CD4-positive, alpha-beta T cell (primary cell): ENCODE data around the gene NLRP14. TPM values are rescaled to one million over a fixed set of nuclear protein-coding genes. Genes with fewer than 3 reads are reported as not detected.
A peak's percentile ranks its signal among the peaks of the same experiment; 100 is the strongest.

Experiments used
- ATAC-seq: fragments of 200-7000 bp; cut with Tn5 transposase; one replicate; pipeline ENCODE4 v1.10.0; 2022; ENCODE audit warnings: mild to moderate bottlenecking; ENCODE audit not compliant: poor library complexity
- CTCF ChIA-PET: fragments of 350-600 bp; sonication (Branson Sonifier 250); formaldehyde crosslinking; loops from one replicate; lab custom pipeline; 2021; ENCODE audit warnings: antibody characterized with exemption, inconsistent platforms; lab: Charles Lee
- POLR2A ChIA-PET: fragments of 350-600 bp; sonication (Branson Sonifier 250); formaldehyde crosslinking; loops from one replicate; lab custom pipeline; 2021; ENCODE audit warnings: antibody characterized with exemption, inconsistent platforms; lab: Charles Lee
- DNase-seq, 14 experiments: peaks; one replicate each; pipeline ENCODE4 v3.0.0-alpha.2; 2013 to 2020; ENCODE audit warnings: mixed read lengths in 2 of 14
- H3K27ac ChIP-seq, 2 donors: one replicate each; pipeline versions ENCODE4 v1.5.1 to v1.7.0; 2013; ENCODE audit warnings: low read length in 2 of 2, low read depth in 1 of 2, mild to moderate bottlenecking in 1 of 2
- H3K27me3 ChIP-seq, 2 experiments: 1 replicate in 1 of 2; 2 replicates in 1 of 2; pipeline versions ENCODE4 v1.6.1 to v1.7.0; 2013; ENCODE audit warnings: low read length in 2 of 2, control low read depth in 1 of 2, mild to moderate bottlenecking in 1 of 2, moderate library complexity in 1 of 2; ENCODE audit not compliant: insufficient read depth in 2 of 2, control insufficient read depth in 1 of 2
- H3K36me3 ChIP-seq: one replicate; pipeline ENCODE4 v1.6.1; 2013; ENCODE audit warnings: low read length, control low read depth; ENCODE audit not compliant: insufficient read depth
- H3K4me1 ChIP-seq: one replicate; pipeline ENCODE4 v1.6.1; 2013; ENCODE audit warnings: low read length, control low read depth; ENCODE audit not compliant: insufficient read depth
- H3K4me3 ChIP-seq: one replicate; pipeline ENCODE4 v1.5.1; 2013; ENCODE audit warnings: mild to moderate bottlenecking, low read length, moderate library complexity
- H3K9me3 ChIP-seq, 2 experiments: 1 replicate in 1 of 2; 2 replicates in 1 of 2; pipeline versions ENCODE4 v1.6.1 to v1.7.0; 2013; ENCODE audit warnings: low read length in 2 of 2, mild to moderate bottlenecking in 2 of 2, control low read depth in 1 of 2, moderate library complexity in 1 of 2; ENCODE audit not compliant: control insufficient read depth in 1 of 2, insufficient read depth in 1 of 2
- H3K27ac Mint-ChIP-seq: one replicate; pipeline ENCODE4 v1.8.0; 2020; ENCODE audit warnings: mixed read lengths
- H3K27me3 Mint-ChIP-seq: one replicate; pipeline ENCODE4 v1.8.0; 2021; ENCODE audit warnings: mixed read lengths
- H3K36me3 Mint-ChIP-seq: one replicate; pipeline ENCODE4 v1.8.0; 2021; ENCODE audit warnings: low read depth, mixed read lengths
- H3K4me1 Mint-ChIP-seq: one replicate; pipeline ENCODE4 v1.8.0; 2021; ENCODE audit warnings: low read depth, mixed read lengths
- H3K4me3 Mint-ChIP-seq: one replicate; pipeline ENCODE4 v1.8.0; 2020; ENCODE audit warnings: mild to moderate bottlenecking, mixed read lengths
- H3K9me3 Mint-ChIP-seq: one replicate; pipeline ENCODE4 v1.8.0; 2020; ENCODE audit warnings: mixed read lengths
- intact Hi-C, 2 experiments: fragments of 100-400 bp; cut with DNase I in 1 of 2; cut with micrococcal nuclease in 1 of 2; formaldehyde crosslinking; loops; one replicate each; pipeline versions ENCODE4 v1.15.1 to v1.9.0; 2023 to 2025; cut with DNase I, micrococcal nuclease
- total RNA-seq, 174 experiments: library from RNA in 2 of 174; stranded (reverse) in 2 of 174; gene quantifications; one replicate each; pipeline ENCODE4 v1.2.3 and lab custom pipeline; 2021 to 2026
- TF ChIP-seq, protein P1 (sequence below): fragments of 200-600 bp; IDR thresholded peaks from one replicate; pipeline ENCODE4 v1.8.0; 2022; ENCODE audit warnings: antibody characterized with exemption, mild to moderate bottlenecking

Gene NLRP14
- total RNA-seq, 2 experiments from 2014 or later: 0.05 TPM; not detected in 1

DNA sequence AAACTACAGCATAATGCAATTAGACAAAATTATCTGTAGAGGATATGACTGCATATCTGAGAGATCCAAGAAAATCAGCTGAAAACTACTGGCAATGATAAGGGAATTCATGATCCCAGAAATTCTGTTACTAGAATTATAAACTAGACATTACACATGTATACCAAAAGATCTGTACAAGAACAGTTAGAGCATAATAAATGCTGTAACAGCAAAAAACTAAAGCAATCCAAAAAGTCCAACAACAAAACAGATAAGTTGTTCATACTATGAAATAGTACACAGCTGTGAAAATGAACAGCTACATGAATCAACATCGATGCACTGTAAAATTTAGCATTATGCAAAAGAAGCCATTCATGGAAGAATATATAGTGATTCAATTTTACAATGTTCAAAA is 6.2 kb upstream of the NLRP14 start:
- ATAC-seq: no peak

DNA sequence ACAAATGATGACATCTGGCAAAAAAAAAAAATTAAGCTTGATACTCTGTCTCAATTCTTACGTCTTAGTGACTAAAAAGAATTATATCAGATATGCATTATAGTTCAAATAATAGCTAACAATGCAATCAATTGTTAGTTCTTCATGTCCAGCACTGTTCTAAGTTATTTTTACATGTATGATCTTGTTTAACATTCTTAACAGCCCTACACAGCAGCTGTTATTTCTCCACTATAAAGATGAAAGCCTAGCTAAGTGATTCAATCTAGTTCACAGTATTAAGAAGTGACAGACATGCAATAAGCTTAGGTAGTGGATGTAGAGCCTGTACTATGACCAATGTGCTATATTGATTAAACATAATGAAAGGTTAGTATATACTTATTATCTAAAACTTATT is 4.3 kb upstream of the NLRP14 start:
- ChIA-PET POLR2A (no interaction called here), CTCF (no interaction called here)
- peaks cover 10% of the 10 kb centered on the region for H3K4me1 ChIP-seq
- no peak overlapping the region for H3K27ac Mint-ChIP-seq
- TF ChIP-seq, protein P1, sequence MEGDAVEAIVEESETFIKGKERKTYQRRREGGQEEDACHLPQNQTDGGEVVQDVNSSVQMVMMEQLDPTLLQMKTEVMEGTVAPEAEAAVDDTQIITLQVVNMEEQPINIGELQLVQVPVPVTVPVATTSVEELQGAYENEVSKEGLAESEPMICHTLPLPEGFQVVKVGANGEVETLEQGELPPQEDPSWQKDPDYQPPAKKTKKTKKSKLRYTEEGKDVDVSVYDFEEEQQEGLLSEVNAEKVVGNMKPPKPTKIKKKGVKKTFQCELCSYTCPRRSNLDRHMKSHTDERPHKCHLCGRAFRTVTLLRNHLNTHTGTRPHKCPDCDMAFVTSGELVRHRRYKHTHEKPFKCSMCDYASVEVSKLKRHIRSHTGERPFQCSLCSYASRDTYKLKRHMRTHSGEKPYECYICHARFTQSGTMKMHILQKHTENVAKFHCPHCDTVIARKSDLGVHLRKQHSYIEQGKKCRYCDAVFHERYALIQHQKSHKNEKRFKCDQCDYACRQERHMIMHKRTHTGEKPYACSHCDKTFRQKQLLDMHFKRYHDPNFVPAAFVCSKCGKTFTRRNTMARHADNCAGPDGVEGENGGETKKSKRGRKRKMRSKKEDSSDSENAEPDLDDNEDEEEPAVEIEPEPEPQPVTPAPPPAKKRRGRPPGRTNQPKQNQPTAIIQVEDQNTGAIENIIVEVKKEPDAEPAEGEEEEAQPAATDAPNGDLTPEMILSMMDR: no peak
- H3K27ac ChIP-seq: no peak overlapping the region
- H3K27me3 Mint-ChIP-seq: peaks cover 26% of the 10 kb centered on the region
- H3K4me3 ChIP-seq: no peak overlapping the region
- H3K4me3 Mint-ChIP-seq: no peak overlapping the region
- no peaks in the 10 kb centered on the region for H3K9me3 Mint-ChIP-seq
- H3K36me3 Mint-ChIP-seq: no peaks in the 10 kb centered on the region
- no peak for DNase-seq
- H3K9me3 ChIP-seq: peaks cover 0 to 4% of the 10 kb centered on the region in 2 experiments
- H3K4me1 Mint-ChIP-seq: peaks cover 4% of the 10 kb centered on the region
- ATAC-seq: no peak
- peaks cover 23% of the 10 kb centered on the region in 2 experiments for H3K27me3 ChIP-seq
- no peaks in the 10 kb centered on the region for H3K36me3 ChIP-seq
- intact Hi-C loops: no loop called here

More for the DNA sequence above, 6.2 kb upstream of the NLRP14 start:
- Histone ChIP-seq H3K9me3 (no peaks in the 10 kb centered on the region), H3K27me3 (peaks cover 5% of the 10 kb centered on the region in 2 experiments), H3K4me1 (no peaks in the 10 kb centered on the region), H3K27ac (no peak overlapping the region), H3K36me3 (no peaks in the 10 kb centered on the region), H3K4me3 (no peak overlapping the region)
- POLR2A ChIA-PET: no interaction called here
- no peak for DNase-seq
- Mint-ChIP-seq H3K27ac (no peak overlapping the region), H3K9me3 (no peaks in the 10 kb centered on the region), H3K4me3 (no peak overlapping the region), H3K36me3 (no peaks in the 10 kb centered on the region), H3K27me3 (peaks cover 10% of the 10 kb centered on the region), H3K4me1 (no peaks in the 10 kb centered on the region)
- TF ChIP-seq, protein P1: no peak
- CTCF ChIA-PET: no interaction called here
- intact Hi-C loops: no loop called here

DNA sequence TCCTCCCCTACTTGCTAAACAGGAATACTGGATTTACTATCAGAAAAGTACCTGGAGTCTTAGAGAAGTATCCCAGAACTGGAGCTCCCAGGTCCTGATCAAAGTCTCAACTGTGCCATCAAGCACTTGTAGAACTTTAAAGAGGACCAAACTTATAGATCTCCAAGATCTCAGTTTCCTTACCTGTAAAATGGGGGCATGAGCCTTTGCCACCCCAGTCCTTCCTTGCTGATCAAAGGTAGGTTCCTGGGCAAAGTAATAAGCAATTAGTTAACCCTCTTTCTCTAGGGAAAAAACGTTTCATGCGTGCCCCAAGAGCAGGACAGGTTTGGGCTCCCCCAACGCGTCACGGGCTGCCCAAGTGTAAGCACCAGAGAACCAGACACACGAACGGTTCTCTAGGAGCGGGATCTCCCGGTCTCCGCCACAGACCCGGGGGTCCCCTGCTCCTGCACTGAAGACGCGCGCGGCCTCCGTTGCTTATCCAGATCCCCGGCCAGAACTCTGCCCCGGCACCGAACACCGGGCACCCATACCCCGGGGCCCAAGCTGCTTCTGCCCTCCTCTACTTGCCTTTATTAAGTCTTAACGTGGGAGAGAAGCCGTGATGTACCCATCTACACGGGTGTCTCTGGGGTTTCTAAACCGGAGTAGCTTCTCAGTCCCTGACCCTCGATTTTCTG is 638 bp upstream of the NLRP14 start:
- DNase-seq: no peak
- CTCF ChIA-PET: no interaction called here
- intact Hi-C loops: no loop called here

More for the DNA sequence above, 638 bp upstream of the NLRP14 start:
- Mint-ChIP-seq H3K4me3 (no peak overlapping the region), H3K36me3 (no peaks in the 10 kb centered on the region), H3K9me3 (no peaks in the 10 kb centered on the region), H3K27me3 (peaks cover 47% of the 10 kb centered on the region), H3K4me1 (peaks cover 7% of the 10 kb centered on the region), H3K27ac (no peak overlapping the region)
- no peak overlapping the region for H3K27ac ChIP-seq
- no peak for ATAC-seq
- peaks cover 0 to 4% of the 10 kb centered on the region in 2 experiments for H3K9me3 ChIP-seq
- H3K4me1 ChIP-seq: peaks cover 10% of the 10 kb centered on the region
- peaks cover 33 to 34% of the 10 kb centered on the region in 2 experiments for H3K27me3 ChIP-seq
- POLR2A ChIA-PET: interaction anchor here (0.6 kb wide), 1 partner anchor 51 kb away, joined by 3 read pairs; no protein-coding TSS in a partner anchor
- H3K4me3 ChIP-seq: peak overlapping the region; percentile 7
- TF ChIP-seq, protein P1: no peak
- no peaks in the 10 kb centered on the region for H3K36me3 ChIP-seq
